GM19351 (cell line): Measurements from ENCODE around the gene PANK1.

Experiments used
- ATAC-seq: cut with Tn5 transposase; IDR thresholded peaks from one replicate; pipeline ENCODE4 v1.9.1; 2021; ENCODE audit warnings: mild to moderate bottlenecking, moderate library complexity; ENCODE audit not compliant: unreplicated experiment

PANK1 gene

GRCh38 chr10:89652806-89653370 is 7.8 kb upstream of the PANK1 start:
- no peak for ATAC-seq

DNA sequence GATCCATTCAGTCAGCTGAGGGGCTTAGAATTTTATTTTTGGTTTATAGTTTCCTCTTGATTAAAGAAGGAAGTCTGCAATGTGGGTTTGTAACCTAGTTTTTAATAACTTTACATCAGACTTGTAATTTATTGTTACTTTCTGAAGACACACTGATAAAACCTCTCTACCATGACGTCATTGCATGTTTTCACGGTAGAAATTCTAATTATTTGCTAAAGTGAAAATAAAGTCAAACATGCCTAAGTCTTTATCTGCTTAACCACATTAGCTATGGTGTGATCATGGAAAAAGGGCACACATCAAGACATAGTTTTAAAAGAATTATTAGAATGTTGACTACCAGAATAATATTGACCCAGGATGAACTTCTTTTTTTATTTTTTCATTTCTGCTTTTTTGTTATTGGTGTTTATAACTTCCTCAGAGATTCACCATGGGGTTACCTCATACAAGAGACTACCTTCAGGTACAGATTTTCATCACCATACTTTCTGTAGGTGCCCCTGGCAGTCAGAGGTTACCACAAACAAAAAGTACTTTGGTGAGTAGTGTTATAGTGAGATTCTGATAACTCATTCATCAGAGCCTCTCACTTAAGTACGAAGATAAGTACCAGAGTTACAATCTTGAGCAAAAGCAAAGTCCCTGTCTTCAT is 7.0 kb upstream of the PANK1 start:
- peak; percentile 67 for ATAC-seq

DNA sequence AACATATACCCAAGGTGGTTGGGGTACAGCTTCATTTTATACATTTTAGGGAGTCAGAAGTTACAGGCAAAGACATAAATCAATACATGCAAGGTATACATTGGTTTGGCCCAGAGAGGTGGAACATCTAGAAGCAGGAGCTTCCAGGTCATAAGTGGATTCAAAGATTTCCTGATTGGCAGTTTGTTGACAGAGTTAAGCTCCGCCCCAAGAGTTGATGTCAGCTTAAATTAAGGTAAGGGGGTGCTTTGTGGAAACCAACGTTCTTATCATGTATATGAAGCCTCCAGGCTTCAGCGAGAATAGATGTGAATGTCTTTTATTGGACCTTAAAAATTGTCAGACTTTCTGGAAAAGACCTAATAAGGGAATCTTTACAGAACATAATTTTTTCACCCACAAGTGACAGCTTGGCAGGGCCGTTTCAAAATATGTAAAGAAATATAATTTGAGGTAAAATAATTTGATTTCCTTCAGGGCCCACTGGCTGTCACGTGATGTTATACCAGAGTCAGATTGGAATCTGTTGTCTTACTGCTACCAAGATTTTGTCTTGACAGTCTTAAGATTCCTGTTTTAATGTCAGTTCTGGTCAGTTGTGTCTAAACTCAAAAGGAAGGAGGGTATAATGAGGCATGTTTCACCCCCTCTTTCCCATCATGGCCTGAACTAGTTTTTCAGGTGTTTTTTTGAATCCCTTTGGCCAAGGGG is 6.3 kb upstream of the PANK1 start:
- ATAC-seq = no peak

GRCh38 chr10:89649051-89649450 is 4.0 kb upstream of the PANK1 start:
- no peak for ATAC-seq

- no peak for ATAC-seq
Measured at GRCh38 chr10:89648074-89648473, 3.0 kb upstream of the PANK1 start.

- no peak for ATAC-seq
Measured at GRCh38 chr10:89646889-89647657, 2.0 kb upstream of the PANK1 start.

DNA sequence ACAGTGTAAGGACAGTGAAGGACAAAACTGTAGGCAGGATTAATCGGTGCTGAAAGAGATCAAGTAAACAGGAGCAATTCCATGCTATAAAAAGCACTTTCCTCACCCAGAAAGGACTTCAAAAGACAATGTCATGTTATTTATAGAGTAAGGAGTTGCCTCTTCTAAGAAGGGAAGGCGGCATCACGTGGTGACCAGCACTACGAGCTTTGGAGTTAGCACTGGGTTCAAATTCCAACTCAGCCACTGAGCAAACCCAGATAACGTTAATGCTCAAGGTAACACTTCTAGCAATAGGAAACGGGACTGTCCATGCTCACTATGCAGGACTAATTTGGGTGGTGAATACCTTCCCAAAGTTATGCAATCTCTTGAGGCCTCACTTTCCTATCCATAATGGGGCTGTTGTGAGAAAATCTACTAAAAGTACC is 715 bp upstream of the PANK1 start:
- no peak for ATAC-seq

DNA sequence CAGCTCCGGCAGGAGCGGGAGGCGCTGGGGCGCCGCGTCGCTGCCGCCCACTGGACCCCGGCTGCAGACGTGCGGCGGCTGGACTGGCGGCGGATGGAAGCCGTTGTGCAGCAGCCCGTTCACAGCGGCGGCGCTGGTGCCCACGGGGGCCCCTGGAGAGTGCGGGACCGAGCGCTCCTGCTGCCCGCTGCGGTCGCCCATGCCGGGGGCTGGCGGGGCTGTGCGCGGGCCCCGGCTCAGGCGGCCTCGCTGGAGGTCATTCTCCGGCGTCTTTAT is 413 bp downstream of the PANK1 start:
- peak; percentile 25 for ATAC-seq

GRCh38 chr10:89643812-89644690 is 991 bp downstream of the PANK1 start:
- peak; percentile 88 for ATAC-seq

GRCh38 chr10:89643431-89643811 is 1.6 kb downstream of the PANK1 start:
- no peak for ATAC-seq

GRCh38 chr10:89642193-89642592 is 2.8 kb downstream of the PANK1 start:
- no peak for ATAC-seq

- no peak for ATAC-seq
Measured at GRCh38 chr10:89640241-89640640, 4.8 kb downstream of the PANK1 start.

DNA sequence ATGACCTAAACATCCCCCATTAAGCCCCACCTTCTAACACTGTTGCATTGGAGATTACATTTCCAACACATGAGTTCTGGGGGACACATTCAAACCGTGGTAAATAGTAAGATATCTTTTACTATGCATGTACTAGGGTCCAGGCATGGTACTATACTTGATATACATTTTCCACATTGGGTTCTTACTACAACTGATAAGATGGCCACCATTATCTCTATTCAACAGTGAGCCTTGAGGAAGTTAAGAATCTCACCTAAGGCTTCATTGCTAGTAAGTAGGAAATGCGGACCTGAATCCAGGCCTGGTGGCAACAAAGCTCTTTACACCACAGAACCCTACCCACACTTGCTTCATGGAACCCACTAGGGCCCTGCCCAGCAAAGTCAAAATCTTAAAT is 5.7 kb downstream of the PANK1 start:
- ATAC-seq = no peak

- ATAC-seq = no peak
Measured at GRCh38 chr10:89637113-89637512, 7.9 kb downstream of the PANK1 start.

GRCh38 chr10:89634637-89635036 is 10.4 kb downstream of the PANK1 start:
- no peak for ATAC-seq

DNA sequence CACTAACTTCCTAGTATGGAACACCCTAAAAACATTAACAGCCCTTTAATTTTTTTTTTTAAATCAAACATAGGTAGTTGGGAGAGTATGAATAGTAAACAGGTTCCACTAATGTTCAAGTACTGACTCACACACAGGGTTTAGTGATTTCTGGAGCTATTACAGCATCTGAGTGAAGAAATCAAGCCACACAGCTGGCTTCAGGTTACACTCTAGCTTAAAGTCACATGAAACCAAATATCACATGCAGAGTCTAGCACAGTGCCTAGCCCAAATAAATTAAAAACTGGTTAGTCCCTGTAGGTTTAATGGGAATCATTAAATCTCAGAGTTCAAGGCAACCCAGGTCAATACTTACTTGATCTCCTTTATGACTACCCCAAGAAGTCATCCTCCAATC is 11.6 kb downstream of the PANK1 start:
- no peak for ATAC-seq

DNA sequence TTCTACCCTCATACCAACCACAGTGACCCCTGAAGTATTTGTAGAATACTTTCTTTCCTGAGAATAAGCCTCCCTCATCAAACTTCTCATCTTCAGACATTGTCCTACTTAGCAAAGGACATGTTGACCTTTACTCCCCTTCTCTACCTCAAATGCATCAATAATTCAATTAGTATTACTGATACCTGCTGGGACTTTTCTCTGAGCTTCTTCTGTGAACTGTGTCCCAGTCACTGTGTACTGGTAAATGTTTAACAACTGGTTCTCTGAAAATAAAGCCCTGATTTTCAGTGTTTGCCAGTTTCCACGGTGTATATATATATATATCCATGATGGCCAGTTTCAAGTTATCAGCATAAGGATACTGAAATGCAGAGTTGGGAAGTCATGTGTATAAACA is 12.2 kb downstream of the PANK1 start:
- ATAC-seq = no peak

- ATAC-seq = no peak
Measured at GRCh38 chr10:89627830-89628229, 17.2 kb downstream of the PANK1 start.

DNA sequence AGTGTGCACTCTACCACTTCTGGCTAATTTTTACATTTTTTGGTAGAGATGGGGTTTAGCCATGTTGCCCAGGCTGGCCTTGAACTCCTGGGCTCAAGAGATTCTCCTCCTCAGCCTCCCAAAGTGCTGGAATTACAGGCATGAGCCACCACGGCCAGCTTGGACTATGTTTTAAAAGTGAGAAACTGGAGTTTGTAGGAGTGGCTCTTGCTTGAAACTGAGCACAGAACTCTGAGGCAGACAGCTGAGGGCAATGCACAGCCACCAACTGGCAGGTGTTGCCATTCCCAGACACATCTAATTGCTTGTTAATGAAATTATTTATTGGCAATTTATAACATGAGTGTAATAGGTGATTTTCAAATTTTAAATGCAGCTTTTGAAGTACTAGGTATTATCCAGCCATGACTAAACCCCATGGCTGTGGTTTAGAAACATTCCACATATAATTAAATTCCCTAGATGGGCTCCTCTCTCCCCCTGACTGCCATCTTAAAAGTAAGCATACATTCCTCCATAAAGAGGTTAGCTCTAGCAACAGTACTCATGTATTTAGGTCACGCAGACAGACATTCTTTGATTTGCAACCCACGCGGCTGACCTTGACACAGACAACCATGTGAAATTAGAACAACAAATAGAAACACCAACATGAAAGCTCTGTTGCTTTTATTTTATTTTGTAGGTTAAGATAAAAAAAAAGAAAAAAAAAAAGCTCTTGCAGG is 19.8 kb downstream of the PANK1 start:
- ATAC-seq = no peak

DNA sequence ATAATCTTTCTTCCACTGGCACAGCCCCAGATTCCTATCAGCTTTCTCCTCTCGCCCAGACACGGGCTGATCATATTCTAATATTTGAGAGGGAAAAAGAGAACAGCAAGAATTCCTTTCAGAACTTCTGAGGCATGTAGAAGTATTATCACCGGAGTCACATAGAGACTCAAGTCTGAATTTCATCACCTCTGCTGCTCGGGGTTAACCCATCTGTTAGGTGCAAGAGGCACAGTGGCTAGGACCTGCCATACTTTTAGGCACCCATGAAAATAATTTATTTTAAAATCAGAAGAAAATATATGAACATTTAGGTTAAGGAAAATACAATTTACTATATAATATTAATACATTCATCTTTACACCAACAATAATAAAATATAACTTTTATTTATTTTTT is 21.0 kb downstream of the PANK1 start:
- ATAC-seq = no peak
